K562 (cell line): ENCODE results near the gene TEDC1. TPM values are rescaled to one million over a fixed set of nuclear protein-coding genes. Genes with fewer than 3 reads are reported as not detected.
A peak's percentile ranks its signal among the peaks of the same experiment; 100 is the strongest.

Experiments used
- ATAC-seq: fragments of 200-7000 bp; cut with Tn5 transposase; 3 replicates; pipeline ENCODE4 v1.9.1; 2020; ENCODE audit warnings: moderate library complexity
- BruUV-seq: library from RNA; stranded (reverse); fragments of 400-500 nt; replicated peaks from 2 replicates; lab custom pipeline; 2021; lab: Mats Ljungman, UMichigan
- CTCF ChIA-PET: fragments of 300-600 bp; formaldehyde crosslinking; extraction: SDS; loops from one replicate; lab custom pipeline; 2021; ENCODE audit warnings: low intra/inter-chr PET ratio; lab: Yijun Ruan, JAX
- POLR2A ChIA-PET: fragments of 300-600, 350-650 bp; sonication (Branson Sonifier 250); formaldehyde crosslinking; extraction: SDS; loops from one replicate; lab custom pipeline; 2021; ENCODE audit warnings: antibody characterized with exemption, inconsistent platforms; lab: Yijun Ruan, JAX
- DNase-seq, 4 experiments: peaks; one replicate each; pipeline versions ENCODE4 v3.0.0 to v3.0.0-alpha.2; 2011 to 2018; ENCODE audit warnings: low spot score in 3 of 4, mixed read lengths in 3 of 4; ENCODE audit errors: extremely low read depth in 1 of 4
- FAIRE-seq: peaks from 2 replicates; lab custom pipeline; 2011; peaks lifted over from hg19 to GRCh38; lab: Jason Lieb, UNC
- H2AFZ ChIP-seq: 2 replicates; pipeline ENCODE4 v1.6.0; 2011; ENCODE audit warnings: low read depth, low read length, control low read depth, inconsistent platforms
- H3K27ac ChIP-seq: fragments of 200-600 bp; 3 replicates; pipeline ENCODE4 v1.8.0; 2011; ENCODE audit warnings: low read depth, mild to moderate bottlenecking, control low read depth, inconsistent platforms, low read length, moderate library complexity, mixed read lengths; ENCODE audit errors: extremely low read depth
- H3K27me3 ChIP-seq, 2 experiments: fragments of 300-600 bp in 1 of 2; 2 replicates in 1 of 2; 3 replicates in 1 of 2; pipeline versions ENCODE4 v1.6.0 to v1.8.0; 2011; ENCODE audit warnings: inconsistent platforms in 2 of 2, low read length in 2 of 2, mild to moderate bottlenecking in 1 of 2, mixed read lengths in 1 of 2, moderate library complexity in 1 of 2; ENCODE audit not compliant: control insufficient read depth in 2 of 2, insufficient read depth in 2 of 2
- H3K36me3 ChIP-seq: fragments of 300-600 bp; 3 replicates; pipeline ENCODE4 v1.8.0; 2011; ENCODE audit warnings: mild to moderate bottlenecking, low read length, inconsistent platforms; ENCODE audit not compliant: control insufficient read depth, insufficient read depth
- H3K4me1 ChIP-seq, 2 experiments: fragments of 200-600 bp in 1 of 2; replicated peaks in 1 of 2; 2 replicates in 1 of 2; 3 replicates in 1 of 2; pipeline versions ENCODE4 v1.5.1 to v1.8.0; 2011; ENCODE audit warnings: inconsistent platforms in 2 of 2, low read length in 2 of 2, mild to moderate bottlenecking in 1 of 2, mixed read lengths in 1 of 2, moderate library complexity in 1 of 2; ENCODE audit not compliant: control insufficient read depth in 2 of 2, insufficient read depth in 2 of 2
- H3K4me2 ChIP-seq: 2 replicates; pipeline ENCODE4 v1.6.1; 2011; ENCODE audit warnings: low read length, control low read depth, inconsistent platforms, mixed read lengths; ENCODE audit not compliant: insufficient read depth
- H3K4me3 ChIP-seq: fragments of 200-600 bp; sonication (generic), shearing (Covaris generic); 2 replicates; pipeline ENCODE4 v1.5.1; 2016; ENCODE audit warnings: control low read depth, inconsistent platforms
- H3K79me2 ChIP-seq: fragments of 200-600 bp; 3 replicates; pipeline ENCODE4 v1.8.0; 2011; ENCODE audit warnings: low read length, inconsistent platforms; ENCODE audit not compliant: control insufficient read depth, insufficient read depth
- H3K9ac ChIP-seq, 2 experiments: 2 replicates each; pipeline versions ENCODE4 v1.6.0 to v1.6.1; 2011; ENCODE audit warnings: low read depth in 2 of 2, low read length in 2 of 2, control low read depth in 1 of 2, inconsistent platforms in 1 of 2, mild to moderate bottlenecking in 1 of 2, mixed read lengths in 1 of 2; ENCODE audit not compliant: insufficient read depth in 1 of 2
- H3K9me1 ChIP-seq: one replicate; pipeline ENCODE4 v1.6.0; 2011; ENCODE audit warnings: inconsistent platforms, mild to moderate bottlenecking, low read length, moderate library complexity; ENCODE audit not compliant: control insufficient read depth, insufficient read depth
- H3K9me3 ChIP-seq: replicated peaks from 2 replicates; pipeline ENCODE4 v1.5.1; 2011; ENCODE audit warnings: low read depth, low read length, inconsistent platforms; ENCODE audit not compliant: control insufficient read depth, insufficient read depth
- H4K20me1 ChIP-seq: replicated peaks from 2 replicates; pipeline ENCODE4 v1.6.1; 2011; ENCODE audit warnings: low read length, inconsistent platforms, mixed read lengths; ENCODE audit not compliant: control insufficient read depth, insufficient read depth
- HMBOX1 ChIP-seq: sonication (generic); IDR thresholded peaks from 2 replicates; pipeline ENCODE4 v1.6.1; 2016
- NFIC ChIP-seq: fragments of 450-650 bp; IDR thresholded peaks from 2 replicates; pipeline ENCODE4 v1.6.1; 2017; ENCODE audit warnings: mild to moderate bottlenecking, inconsistent platforms
- PHF8 ChIP-seq: fragments of 200-600 bp; sonication (generic); IDR thresholded peaks from 2 replicates; pipeline ENCODE4 v1.6.1; 2012; ENCODE audit warnings: mixed run types, mild to moderate bottlenecking, inconsistent platforms, low read length, moderate library complexity, borderline replicate concordance
- POLR2G ChIP-seq: fragments of 200-400 bp; formaldehyde crosslinking; IDR thresholded peaks from 2 replicates; pipeline ENCODE4 v1.6.1; 2017; ENCODE audit warnings: low read depth, mild to moderate bottlenecking, antibody characterized with exemption, low read length, moderate library complexity
- SP2 ChIP-seq: IDR thresholded peaks from 2 replicates; pipeline ENCODE4 v1.6.1; 2011; ENCODE audit warnings: mild to moderate bottlenecking, low read depth, low read length, moderate library complexity; ENCODE audit not compliant: poor library complexity, severe bottlenecking; ENCODE audit errors: extremely low read depth
- ZNF212 ChIP-seq: fragments of 450-650 bp; formaldehyde crosslinking; IDR thresholded peaks from 2 replicates; pipeline ENCODE4 v1.4.0; 2020; ENCODE audit warnings: mild to moderate bottlenecking
- WGBS: fragments of 100-300 bp; shearing (Covaris generic); methylation state at CpG from one replicate; pipeline ENCODE4 v1.1.6; 2016; ENCODE audit warnings: low coverage, mixed read lengths; ENCODE audit not compliant: insufficient coverage; ENCODE audit errors: missing lambda C conversion rate; 5-methylcytosine and 5-hydroxymethylcytosine counted together
- in situ Hi-C: fragments of 300-500 bp; cut with MboI; formaldehyde crosslinking; loops from 4 replicates; pipeline ENCODE4 v1.15.0; 2018; ENCODE audit warnings: inconsistent platforms, mixed read lengths
- intact Hi-C: fragments of 100-400 bp; cut with micrococcal nuclease; formaldehyde crosslinking; loops from 2 replicates; pipeline ENCODE4 v1.14.2; 2022
- polyA plus RNA-seq, 8 experiments: library from polyadenylated mRNA; depleted of rRNA in 4 of 8; stranded (reverse) in 5 of 8; unstranded in 3 of 8; fragments of >200 nt; fragmentation: Nextera tagmentation in 2 of 8; fragmentation: Illumina TruSeq in 1 of 8; extraction: Ambion mirVana in 2 of 8; extraction: Trizol in 1 of 8; gene quantifications; 2 replicates each; pipeline versions ENCODE4 v1.2.1 to v1.2.3, GENCODE V29; 2011 to 2014; ENCODE audit warnings: inconsistent platforms in 1 of 8, missing spikeins in 1 of 8
- total RNA-seq, 7 experiments: library from RNA; depleted of rRNA in 6 of 7; stranded (reverse); fragments of >200 nt in 6 of 7; fragmentation: Illumina TruSeq in 2 of 7; extraction: Trizol in 2 of 7; gene quantifications; 2 replicates each; pipeline versions ENCODE4 v1.2.1 to v1.2.3, GENCODE V29; 2011 to 2021; ENCODE audit warnings: low replicate concordance in 1 of 7

The TEDC1 gene
- total and polyA plus RNA-seq, 9 of the 15 experiments (the other 6 are each of a cell fraction or from before 2014, with no cell fraction given) = 0.21 to 28.3 (median 5.9) TPM

- TF ChIP-seq PHF8 = no peak
Observed at GRCh38 chr14:105494606-105494929, 3.5 kb downstream of the TEDC1 start (continued).

DNA sequence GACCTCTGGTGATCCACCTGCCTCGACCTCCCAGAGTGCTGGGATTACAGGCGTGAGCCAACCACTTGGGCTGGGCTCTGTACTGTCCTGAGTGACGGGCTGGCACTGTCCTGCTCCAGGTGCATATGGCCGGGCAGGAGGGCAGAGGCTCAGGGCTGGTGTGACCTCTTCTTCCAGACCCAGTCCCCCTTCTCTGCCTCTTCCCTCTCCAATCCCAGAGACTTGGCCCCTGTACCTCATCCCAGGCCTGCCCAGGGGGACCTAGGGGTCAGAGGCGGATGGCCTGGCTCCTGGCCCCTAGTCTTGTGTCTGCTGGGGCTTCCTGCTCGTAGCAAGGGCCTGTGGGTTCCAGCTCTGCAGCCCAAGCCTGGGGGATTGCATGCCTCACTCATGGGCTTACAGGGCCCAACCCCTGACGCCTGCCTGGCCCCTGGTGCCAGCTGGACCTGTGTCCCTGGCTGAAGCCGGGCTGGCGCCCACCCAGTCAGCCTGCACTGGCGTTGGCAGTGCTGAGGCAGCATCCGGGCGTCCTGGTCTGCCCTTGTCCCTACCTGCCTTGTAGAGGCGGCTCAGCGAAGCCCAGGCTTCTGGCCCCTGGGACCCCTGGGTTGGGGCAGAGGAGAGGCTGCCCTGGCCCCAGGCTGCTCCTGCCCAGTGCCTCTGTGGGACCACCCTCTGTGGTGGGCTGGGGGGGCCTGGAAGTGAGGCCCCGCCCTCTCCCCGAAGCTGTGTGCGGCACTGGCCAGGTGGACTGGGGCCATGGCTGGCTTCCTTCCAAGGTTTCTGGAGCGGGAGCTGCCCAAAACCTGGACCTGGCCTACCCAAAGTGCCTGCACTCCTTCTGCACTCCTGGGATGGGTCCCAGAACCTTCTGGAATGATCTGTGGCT, 4.3 kb downstream of the TEDC1 start:
- H3K4me3 ChIP-seq = no peak overlapping the region
- H3K4me1 ChIP-seq = peaks cover 0 to 79% of the 10 kb centered on the region in 2 experiments; a peak in 3 of 5 replicates
- FAIRE-seq (no peak), ATAC-seq (no peak), DNase-seq (no peak)
- H2AFZ ChIP-seq = no peak overlapping the region
- H3K36me3 ChIP-seq = peaks cover 2% of the 10 kb centered on the region; the same call in 1 of the 3 replicates
- in situ Hi-C loops (no loop called here), intact Hi-C loops (no loop called here)
- H4K20me1 ChIP-seq = peaks cover 6% of the 10 kb centered on the region
- no peak overlapping the region for H3K9ac ChIP-seq
- no peaks in the 10 kb centered on the region for H3K9me3 ChIP-seq
- H3K4me2 ChIP-seq = no peak overlapping the region
- peaks cover 5% of the 10 kb centered on the region; the same call in 2 of the 3 replicates for H3K79me2 ChIP-seq
- H3K27me3 ChIP-seq = no peaks in the 10 kb centered on the region
- POLR2A ChIA-PET = no interaction called here
- no peak for TF ChIP-seq SP2
- no peak for TF ChIP-seq HMBOX1
- TF ChIP-seq POLR2G = peak; percentile 52; the same call in 1 of the 2 replicates
- peak; percentile 55 for TF ChIP-seq NFIC
- no peak for TF ChIP-seq ZNF212
- 72% methylated on average over 14 of the region's 18 CpGs for WGBS
- no TSS peak for BruUV-seq
- H3K9me1 ChIP-seq = no peaks in the 10 kb centered on the region
- CTCF ChIA-PET = no interaction called here
- H3K27ac ChIP-seq = no peak overlapping the region
